HG02571 (cell line): ENCODE measurements around the gene GALNT18.

Experiments
- ATAC-seq: cut with Tn5 transposase; IDR thresholded peaks from one replicate; pipeline ENCODE4 v1.9.1; 2021; ENCODE audit warnings: mild to moderate bottlenecking, moderate library complexity; ENCODE audit not compliant: unreplicated experiment

GALNT18 gene

GRCh38 chr11:11416502-11416901, 205.3 kb downstream of the GALNT18 start:
- no peak for ATAC-seq

GRCh38 chr11:11415901-11416300, 205.9 kb downstream of the GALNT18 start:
- ATAC-seq = no peak

GRCh38 chr11:11414996-11415395, 206.8 kb downstream of the GALNT18 start:
- ATAC-seq = no peak

- ATAC-seq = no peak
Measured at GRCh38 chr11:11413776-11414175, 208.0 kb downstream of the GALNT18 start.

GRCh38 chr11:11411401-11411985, 210.3 kb downstream of the GALNT18 start:
- ATAC-seq = no peak

- ATAC-seq = no peak
Measured at GRCh38 chr11:11409901-11410300, 211.9 kb downstream of the GALNT18 start.

GRCh38 chr11:11409224-11409623, 212.6 kb downstream of the GALNT18 start:
- ATAC-seq = no peak

GRCh38 chr11:11408436-11409221, 213.2 kb downstream of the GALNT18 start:
- ATAC-seq = no peak

GRCh38 chr11:11407763-11408084, 214.1 kb downstream of the GALNT18 start:
- no peak for ATAC-seq

- no peak for ATAC-seq
Measured at GRCh38 chr11:11407065-11407762, 214.6 kb downstream of the GALNT18 start.

- no peak for ATAC-seq
Measured at GRCh38 chr11:11406652-11407051, 215.2 kb downstream of the GALNT18 start.

- ATAC-seq = no peak
Measured at GRCh38 chr11:11403763-11404725, 217.8 kb downstream of the GALNT18 start.

GRCh38 chr11:11401960-11402535, 219.8 kb downstream of the GALNT18 start:
- no peak for ATAC-seq

- ATAC-seq = no peak
Measured at GRCh38 chr11:11400635-11401232, 221.1 kb downstream of the GALNT18 start.

- ATAC-seq = no peak
Measured at GRCh38 chr11:11400121-11400520, 221.7 kb downstream of the GALNT18 start.

GRCh38 chr11:11397781-11398180, 224.0 kb downstream of the GALNT18 start:
- no peak for ATAC-seq

- no peak for ATAC-seq
Measured at GRCh38 chr11:11397036-11397415, 224.8 kb downstream of the GALNT18 start.

- no peak for ATAC-seq
Measured at GRCh38 chr11:11396301-11397035, 225.3 kb downstream of the GALNT18 start.

GRCh38 chr11:11395126-11395525, 226.7 kb downstream of the GALNT18 start:
- no peak for ATAC-seq

- ATAC-seq = no peak
Measured at GRCh38 chr11:11394241-11394640, 227.6 kb downstream of the GALNT18 start.
